CD4-positive, alpha-beta T cell treated with Interferon gamma for 1 hour (primary cell): ENCODE results near the gene NECAB3.

Experiments
- DNase-seq: peaks from one replicate; pipeline ENCODE4 v3.0.0-alpha.2; 2020

Gene NECAB3

GRCh38 chr20:33663161-33664084 is 10.8 kb downstream of the NECAB3 start:
- DNase-seq, result peak; percentile 83

DNA sequence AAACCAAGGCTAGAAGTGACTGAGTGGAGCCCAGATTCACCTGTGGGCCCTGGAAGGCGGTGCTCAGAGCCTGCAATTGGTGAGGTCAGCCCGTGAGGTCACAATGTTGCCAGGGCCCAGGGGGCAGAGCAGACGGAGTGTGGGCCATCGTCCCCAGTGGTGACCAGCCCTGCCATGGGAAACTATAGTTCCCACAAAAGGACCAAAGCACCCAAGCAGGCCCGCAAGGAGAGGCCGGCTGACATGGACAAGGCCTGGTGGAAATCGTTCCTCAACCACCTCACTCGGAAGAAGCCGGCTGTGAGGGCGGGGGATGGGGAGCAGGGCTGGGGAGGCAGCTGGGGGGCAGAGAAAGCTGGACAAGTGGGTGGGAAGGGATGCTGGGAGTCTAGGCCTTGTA is 12.1 kb downstream of the NECAB3 start, which contains the start of gene C20orf144:
Gene C20orf144 (plus strand): TSS at position 156 of the 400 bp plus-strand sequence. CDS start 19 bp downstream, at position 175.
- DNase-seq, result no peak

DNA sequence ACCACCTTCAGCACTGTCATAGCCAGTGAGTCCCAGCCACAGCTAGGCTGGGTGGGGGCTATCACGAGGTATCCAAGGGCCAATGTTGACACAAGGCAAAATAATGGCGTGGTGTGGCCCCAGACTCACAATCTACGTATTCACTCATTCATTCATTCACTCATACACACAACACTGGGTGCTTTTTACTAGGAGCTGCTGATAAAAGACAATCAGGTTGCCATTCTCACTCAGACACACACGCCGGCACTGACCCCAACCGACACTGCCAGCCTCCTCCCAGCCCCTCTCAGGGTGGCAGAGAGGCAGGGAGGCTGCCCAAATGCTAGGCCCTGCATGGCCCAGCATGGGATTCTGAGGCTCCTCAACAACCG is 13.6 kb downstream of the NECAB3 start:
- no peak for DNase-seq

DNA sequence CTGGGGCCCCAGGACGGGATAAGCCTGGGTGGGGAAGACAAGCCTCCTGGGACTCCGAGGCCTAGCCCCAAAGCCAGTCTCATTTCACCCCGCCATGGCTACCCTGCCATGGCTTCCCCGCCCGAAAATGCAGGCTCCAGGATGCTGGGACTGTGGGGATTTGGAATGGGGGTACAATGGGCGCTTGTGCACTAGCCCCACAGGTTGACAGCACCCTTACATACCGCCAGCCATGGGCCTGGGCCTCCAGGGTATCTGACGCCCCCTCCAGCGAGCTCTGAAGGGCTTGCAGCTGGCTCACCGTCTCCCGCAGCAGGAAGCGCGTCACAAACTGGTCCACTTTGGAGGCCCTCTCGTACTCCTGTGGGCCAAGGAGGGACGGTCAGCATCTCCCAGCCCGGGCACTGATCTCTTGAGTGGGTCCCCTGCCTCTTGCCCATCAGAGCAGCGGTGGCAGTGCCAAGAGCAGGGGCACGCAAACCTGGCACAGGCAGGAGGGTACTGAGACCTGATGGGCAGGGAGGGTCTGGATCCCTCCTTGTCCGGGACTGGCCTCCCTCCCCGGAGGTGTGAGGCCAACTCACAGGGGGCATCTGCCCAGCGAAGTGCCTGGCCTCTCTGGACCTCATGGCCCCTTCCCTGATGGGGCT is 14.1 kb downstream of the NECAB3 start:
- no peak for DNase-seq

DNA sequence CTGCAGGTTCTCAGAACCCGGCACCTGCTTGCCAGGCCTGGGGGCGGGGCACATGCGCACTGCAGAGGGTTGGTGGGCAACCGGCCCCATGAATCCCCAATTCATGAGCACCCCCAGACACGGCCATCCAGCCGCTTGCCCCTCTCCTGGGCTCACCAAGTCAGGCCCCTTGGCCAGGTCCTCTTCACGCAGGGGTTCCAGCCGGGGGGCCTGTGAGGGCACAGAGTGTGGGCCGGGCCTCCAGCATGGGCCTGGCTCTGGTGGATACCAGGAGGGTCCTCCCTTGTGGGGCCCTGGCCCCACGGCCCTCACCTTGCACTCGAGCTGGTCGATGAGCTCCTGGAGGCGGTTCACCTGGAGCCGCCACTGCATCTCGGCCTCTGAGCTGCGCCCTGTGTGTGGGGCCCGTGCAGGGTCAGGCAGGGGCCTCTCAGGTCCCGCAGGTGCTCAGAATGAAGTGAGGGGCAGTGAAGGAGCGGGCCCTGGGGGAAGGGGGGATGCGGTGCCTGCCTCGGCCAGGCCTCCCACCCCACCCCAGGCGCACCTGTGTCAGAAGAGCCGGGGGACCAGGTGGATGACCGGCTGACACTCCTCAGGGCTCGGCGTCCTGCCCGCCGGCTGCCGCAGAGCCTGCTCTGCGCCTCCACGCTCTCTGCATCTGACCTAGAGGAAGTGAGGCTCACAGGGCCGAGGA is 14.7 kb downstream of the NECAB3 start:
- no peak for DNase-seq

GRCh38 chr20:33658929-33659328 is 15.3 kb downstream of the NECAB3 start:
- DNase-seq, result no peak

DNA sequence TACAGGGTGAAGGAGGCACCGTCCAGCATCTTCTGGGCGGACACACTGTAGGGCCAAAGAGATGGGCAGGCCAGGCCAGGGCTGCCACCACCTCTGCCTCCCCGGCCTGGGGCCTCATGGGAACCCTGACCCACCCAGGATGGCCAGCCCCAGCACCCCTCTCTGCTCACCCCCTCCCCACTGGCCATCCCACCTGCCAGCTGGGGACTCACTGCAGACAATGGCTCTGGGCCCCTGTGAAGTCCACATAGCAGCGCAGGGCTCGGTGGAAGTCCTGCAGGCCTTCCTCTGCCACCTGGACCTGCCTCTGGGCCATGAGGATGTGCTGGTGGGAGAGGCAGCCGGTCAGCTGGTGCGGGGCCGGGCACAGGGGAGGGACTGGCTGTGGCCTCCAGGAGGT is 15.7 kb downstream of the NECAB3 start:
- DNase-seq, result no peak

- no peak for DNase-seq
Measured at GRCh38 chr20:33657704-33658095, 16.5 kb downstream of the NECAB3 start.

- DNase-seq, result no peak
Measured at GRCh38 chr20:33656783-33657703, 17.2 kb downstream of the NECAB3 start.

GRCh38 chr20:33656010-33656782 is 18.0 kb downstream of the NECAB3 start:
- no peak for DNase-seq

DNA sequence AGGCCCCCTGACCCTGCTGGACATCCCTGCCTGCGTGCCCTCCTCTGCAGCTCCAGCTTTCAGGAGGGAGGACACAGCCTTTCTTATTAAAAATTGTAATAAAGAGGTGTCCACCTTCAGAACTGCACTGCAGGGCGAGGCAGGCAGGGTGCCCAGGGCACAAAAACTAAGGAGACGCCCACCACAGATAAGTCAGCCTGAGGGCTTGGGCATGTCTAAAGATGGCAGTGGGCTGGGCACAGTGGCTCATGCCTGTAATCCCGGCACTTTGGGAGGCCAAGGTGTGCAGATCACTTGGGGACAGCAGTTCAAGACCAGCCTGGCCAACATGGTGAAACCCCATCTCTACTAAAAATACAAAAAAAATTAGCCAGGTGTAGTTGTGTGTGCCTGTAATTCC is 19.1 kb downstream of the NECAB3 start:
- no peak for DNase-seq

GRCh38 chr20:33654680-33655161 is 19.5 kb downstream of the NECAB3 start:
- DNase-seq, result no peak

GRCh38 chr20:33653900-33654596 is 20.2 kb downstream of the NECAB3 start:
- DNase-seq, result no peak

- peak; percentile 41 for DNase-seq
Measured at GRCh38 chr20:33653218-33653899, 20.9 kb downstream of the NECAB3 start.

DNA sequence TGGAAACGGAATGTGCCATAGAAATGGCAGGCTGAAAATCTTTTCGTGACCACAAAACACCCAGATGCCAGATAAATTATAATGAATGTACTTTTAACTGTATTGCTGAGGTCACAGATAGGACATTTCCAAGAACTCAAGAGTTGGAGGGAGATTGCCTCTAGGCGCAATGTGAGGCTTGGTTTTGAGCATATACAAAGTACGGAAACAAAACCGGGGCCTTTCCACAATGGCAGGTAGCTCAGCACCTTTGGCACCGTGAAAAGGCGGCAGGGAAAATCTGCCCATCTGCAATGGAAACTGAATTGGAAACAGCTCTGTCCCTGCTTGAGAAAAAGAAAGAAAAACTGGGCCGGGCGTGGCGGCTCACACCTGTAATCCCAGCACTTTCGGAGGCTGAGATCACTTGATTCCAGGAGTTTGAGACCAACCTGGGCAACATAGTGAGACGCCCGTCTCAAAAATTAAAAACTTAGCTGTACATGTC is 22.6 kb downstream of the NECAB3 start:
- DNase-seq, result no peak

DNA sequence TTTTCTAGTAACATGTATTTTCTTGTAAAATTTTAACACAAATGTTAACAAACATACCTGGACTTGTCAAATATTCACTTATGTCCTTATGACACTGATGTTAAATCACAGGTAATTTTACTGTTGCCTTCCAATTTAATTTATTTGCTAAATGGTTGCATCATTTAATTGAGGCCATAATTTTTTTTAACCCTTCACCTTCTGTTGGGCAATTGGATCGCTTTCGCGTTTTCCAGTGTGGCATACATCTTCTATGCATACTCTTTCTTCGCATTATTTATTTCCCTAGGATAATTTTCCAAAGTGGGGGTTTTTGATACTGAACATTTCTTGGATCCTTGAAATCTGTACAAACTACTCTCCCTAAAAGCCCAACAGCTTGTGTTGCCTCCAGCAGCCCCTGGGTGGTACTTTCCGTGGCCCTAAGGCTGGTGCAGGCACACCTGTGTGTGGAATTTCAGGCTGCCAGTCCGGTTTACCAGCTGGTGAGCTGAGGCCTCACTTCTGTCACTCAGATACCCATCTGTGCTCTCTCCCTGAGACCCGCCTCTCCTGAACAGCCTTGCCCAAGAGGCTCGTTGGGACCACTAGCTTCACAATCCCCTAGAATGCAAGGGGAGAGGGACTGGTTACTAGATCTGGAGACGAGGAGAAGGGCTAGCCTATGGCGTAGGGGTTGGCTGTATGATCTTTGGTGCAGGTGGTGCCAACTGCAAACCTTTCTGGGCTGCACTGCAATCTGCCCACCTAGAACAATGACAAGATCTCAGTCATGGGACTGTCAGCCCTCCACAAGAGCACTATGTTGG is 23.3 kb downstream of the NECAB3 start:
- no peak for DNase-seq

GRCh38 chr20:33650111-33650752 is 24.0 kb downstream of the NECAB3 start:
- DNase-seq, result no peak

- DNase-seq, result no peak
Measured at GRCh38 chr20:33649201-33649681, 25.0 kb downstream of the NECAB3 start.
